Lower leg skin (tissue), 4 donors: ENCODE data around the gene CHD5. TPM values are rescaled to one million over a fixed set of nuclear protein-coding genes. Genes with fewer than 3 reads are reported as not detected.

Experiments used
- DNase-seq, 2 donors: peaks; one replicate each; pipeline ENCODE4 v3.0.0-alpha.2; 2019; ENCODE audit warnings: low spot score in 2 of 2
- H3K4me3 ChIP-seq: fragments of 200-600 bp; sonication (generic); 2 replicates; pipeline ENCODE4 v1.5.1; 2017; ENCODE audit warnings: mild to moderate bottlenecking, low read depth; ENCODE audit not compliant: poor library complexity, severe bottlenecking
- POLR2A ChIP-seq, 2 donors: fragments of 450-650 bp; IDR thresholded peaks; one replicate each; pipeline ENCODE4 v1.6.1; 2016 to 2017; ENCODE audit warnings: antibody characterized with exemption in 2 of 2, mild to moderate bottlenecking in 1 of 2, moderate library complexity in 1 of 2
- WGBS, 2 donors: methylation state at CpG; one replicate each; pipeline ENCODE4 v1.1.5; 2018; 5-methylcytosine and 5-hydroxymethylcytosine counted together
- intact Hi-C: fragments of 100-400 bp; cut with DNase I; formaldehyde crosslinking; loops from one replicate; pipeline ENCODE4 v1.15.0; 2023; ENCODE audit warnings: low total_unique reads
- total RNA-seq, 4 donors: library from RNA; depleted of rRNA; stranded (reverse); fragments of >200 nt; gene quantifications; one replicate each; pipeline ENCODE4 v1.1.0, GENCODE V29; 2016
- TF ChIP-seq, protein P1 (sequence below), 3 donors: fragments of 450-650 bp; IDR thresholded peaks; one replicate each; pipeline ENCODE4 v1.5.1; 2016; ENCODE audit warnings: antibody characterized with exemption in 3 of 3, mild to moderate bottlenecking in 3 of 3, moderate library complexity in 2 of 3

Gene CHD5
- total RNA-seq, 4 donors from 2014 or later = 0.04 to 0.27 (median 0.13) TPM; not detected in 1

DNA sequence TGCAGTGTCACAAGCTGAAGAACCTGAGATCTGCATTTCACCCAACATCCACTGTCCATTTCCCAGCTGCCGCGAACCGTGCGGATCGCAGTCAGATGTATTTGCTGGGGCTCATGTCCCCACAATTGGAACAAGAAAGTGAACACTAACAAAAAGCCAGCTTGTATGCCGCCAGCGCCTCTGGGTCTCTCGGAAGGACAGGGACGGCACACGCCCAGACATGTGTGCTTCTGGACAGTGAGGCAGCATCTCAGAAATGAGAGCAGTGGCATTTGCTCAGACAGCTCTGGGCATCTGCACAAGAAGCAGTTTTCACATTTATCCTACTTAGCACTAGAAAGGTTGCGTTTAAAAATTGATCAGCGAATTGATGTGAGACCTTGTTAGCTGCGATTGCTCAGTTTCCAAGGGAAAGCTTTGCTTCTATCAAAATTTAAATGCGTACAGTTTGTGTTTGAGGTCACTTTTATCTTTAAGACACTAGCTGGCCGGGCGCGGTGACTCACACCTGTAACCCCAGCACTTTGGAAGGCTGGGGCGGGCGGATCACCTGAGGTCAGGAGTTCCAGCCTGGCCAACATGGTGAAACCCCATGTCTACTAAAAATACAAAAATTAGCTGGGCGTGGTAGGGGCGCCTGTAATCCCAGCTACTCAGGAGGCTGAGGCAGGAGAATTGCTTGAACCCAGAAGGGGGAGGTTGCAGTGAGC lies 105.8 kb downstream of the CHD5 start:
- intact Hi-C loops = no loop called here
- TF ChIP-seq POLR2A (IDR thresholded peaks at IDR 0.05) = no peak
- TF ChIP-seq, protein P1, sequence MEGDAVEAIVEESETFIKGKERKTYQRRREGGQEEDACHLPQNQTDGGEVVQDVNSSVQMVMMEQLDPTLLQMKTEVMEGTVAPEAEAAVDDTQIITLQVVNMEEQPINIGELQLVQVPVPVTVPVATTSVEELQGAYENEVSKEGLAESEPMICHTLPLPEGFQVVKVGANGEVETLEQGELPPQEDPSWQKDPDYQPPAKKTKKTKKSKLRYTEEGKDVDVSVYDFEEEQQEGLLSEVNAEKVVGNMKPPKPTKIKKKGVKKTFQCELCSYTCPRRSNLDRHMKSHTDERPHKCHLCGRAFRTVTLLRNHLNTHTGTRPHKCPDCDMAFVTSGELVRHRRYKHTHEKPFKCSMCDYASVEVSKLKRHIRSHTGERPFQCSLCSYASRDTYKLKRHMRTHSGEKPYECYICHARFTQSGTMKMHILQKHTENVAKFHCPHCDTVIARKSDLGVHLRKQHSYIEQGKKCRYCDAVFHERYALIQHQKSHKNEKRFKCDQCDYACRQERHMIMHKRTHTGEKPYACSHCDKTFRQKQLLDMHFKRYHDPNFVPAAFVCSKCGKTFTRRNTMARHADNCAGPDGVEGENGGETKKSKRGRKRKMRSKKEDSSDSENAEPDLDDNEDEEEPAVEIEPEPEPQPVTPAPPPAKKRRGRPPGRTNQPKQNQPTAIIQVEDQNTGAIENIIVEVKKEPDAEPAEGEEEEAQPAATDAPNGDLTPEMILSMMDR (IDR thresholded peaks at IDR 0.05) = no peak
- H3K4me3 ChIP-seq = no peak overlapping the region
- WGBS, 2 donors = 87 to 94% methylated on average over 21 of the region's 21 CpGs
- DNase-seq = no peak

DNA sequence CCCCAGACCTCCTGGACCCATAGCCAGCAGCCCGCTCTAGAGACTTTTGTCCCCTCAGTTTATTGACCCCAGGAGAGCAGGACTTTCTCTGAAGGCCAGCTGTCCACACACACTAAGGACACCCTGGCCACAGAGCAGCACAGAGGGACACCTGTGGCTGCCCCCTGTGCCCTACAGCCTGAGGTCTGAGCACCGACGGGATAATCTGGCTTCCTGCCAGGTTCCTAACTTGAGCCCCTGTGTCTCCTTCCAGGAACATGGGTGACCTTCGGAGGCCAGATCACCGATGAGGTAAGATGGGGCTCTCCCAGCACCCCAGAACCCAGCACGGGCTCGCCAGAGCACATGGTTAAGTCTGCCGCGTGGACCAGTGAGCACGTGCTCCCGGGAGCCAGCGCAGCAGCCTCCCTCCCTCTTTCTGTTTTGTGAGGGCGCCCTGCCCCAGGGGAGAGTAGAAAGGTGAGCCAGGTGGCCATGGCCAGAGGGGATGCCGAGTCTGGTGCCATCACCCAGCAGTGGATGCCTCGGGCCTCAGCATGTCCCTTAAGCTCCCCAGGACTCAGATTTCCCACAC lies 106.6 kb downstream of the CHD5 start:
- TF ChIP-seq, protein P1 (IDR thresholded peaks at IDR 0.05) = no peak
- no peak for TF ChIP-seq POLR2A (IDR thresholded peaks at IDR 0.05)
- no peak for DNase-seq
- intact Hi-C loops = no loop called here
- no peak overlapping the region for H3K4me3 ChIP-seq
- 84 to 92% methylated on average over 15 of the region's 15 CpGs for WGBS, 2 donors

DNA sequence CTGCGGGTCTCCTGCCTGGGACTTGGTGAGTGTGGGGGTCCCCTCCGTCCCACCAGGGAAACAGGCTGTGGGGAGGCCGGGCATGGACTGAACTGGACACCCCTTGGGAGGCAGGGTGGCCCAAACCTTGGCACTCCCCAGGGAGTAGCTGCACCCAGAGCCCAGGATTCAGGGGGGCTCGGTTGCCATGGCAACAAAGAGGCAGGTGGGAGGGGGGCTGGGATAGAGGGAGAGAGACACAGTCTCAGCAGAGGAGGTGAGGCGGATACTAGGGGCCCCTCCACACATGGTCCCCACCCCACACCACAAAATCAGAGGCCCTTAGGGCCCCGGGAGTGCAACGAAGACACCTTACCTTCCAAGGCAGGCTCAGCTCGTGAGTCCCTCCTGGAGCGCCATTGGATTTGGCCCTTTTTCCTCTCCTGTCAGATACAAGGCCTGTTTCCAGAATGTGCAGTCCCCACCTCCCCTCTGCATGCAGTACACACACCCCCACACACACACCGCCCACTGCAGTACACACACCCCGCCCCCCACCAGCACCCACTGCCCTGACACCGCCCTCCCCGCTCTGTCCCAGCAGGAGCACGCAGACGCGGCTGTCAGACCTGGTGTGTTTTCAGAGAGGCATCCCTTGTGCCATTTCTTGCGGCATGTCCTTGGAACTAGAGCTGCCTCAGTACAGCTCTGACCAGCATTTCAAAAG lies 107.2 kb downstream of the CHD5 start:
- intact Hi-C loops = no loop called here
- no peak for TF ChIP-seq POLR2A (IDR thresholded peaks at IDR 0.05)
- DNase-seq = no peak
- WGBS, 2 donors = 81% methylated on average over 16 to 17 of the region's 17 CpGs
- H3K4me3 ChIP-seq = no peak overlapping the region

DNA sequence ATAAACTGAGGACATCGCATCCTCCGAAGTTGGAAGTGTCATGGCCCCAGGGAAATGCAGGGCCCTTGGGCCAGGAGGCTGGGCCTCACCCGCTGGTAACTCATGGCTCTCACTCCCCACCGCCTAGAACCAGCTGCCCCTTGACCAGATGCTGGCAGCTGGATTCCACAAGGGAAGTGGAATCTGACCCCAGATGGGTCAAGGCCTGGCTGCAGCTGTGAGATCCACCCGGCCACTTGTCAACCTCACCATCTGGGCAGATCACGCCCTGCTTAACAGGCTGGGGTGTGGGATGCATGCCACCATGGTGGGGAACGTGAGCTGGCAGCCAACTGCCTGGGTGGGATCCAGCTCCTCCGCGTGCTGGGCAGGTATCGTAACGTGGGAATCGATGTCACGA lies 108.9 kb downstream of the CHD5 start:
- TF ChIP-seq, protein P1 (IDR thresholded peaks at IDR 0.05) = no peak
- TF ChIP-seq POLR2A (IDR thresholded peaks at IDR 0.05) = no peak
- intact Hi-C loops = no loop called here

DNA sequence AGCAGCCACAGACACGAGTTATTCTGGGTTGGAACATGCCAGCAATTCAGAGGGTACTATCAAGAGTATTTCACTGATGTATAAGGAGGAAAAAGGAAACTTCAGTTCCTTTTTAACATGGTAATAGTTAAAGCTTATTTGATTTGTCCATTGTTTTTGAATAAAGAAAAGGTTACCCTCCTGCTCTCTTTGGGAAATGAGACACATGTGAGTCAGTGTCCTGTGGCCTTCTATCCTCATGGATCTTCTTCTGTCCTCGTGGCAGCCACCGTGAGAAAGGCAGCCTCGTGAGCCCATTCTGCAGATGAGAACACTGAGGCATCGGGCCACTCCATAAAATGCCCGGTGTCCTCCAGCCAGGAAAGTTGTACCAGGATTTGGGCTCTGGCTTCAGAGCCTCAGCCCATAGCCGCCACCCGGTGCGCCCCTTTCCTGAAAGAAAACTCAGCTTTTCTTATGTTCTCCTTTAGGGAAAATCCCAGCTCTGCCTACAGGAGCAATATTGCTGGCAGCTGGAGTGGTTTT lies 109.6 kb downstream of the CHD5 start:
- TF ChIP-seq, protein P1 (IDR thresholded peaks at IDR 0.05) = no peak
- intact Hi-C loops = no loop called here
- 85 to 88% methylated on average over 9 of the region's 9 CpGs for whole genome bisulfite sequencing, 2 donors
- DNase-seq = no peak
- no peak overlapping the region for H3K4me3 ChIP-seq

More for the DNA sequence above, 108.9 kb downstream of the CHD5 start:
- no peak for DNase-seq
- WGBS, 2 donors = 88% methylated on average over 4 to 13 of the region's 13 CpGs
- no peak overlapping the region for H3K4me3 ChIP-seq

DNA sequence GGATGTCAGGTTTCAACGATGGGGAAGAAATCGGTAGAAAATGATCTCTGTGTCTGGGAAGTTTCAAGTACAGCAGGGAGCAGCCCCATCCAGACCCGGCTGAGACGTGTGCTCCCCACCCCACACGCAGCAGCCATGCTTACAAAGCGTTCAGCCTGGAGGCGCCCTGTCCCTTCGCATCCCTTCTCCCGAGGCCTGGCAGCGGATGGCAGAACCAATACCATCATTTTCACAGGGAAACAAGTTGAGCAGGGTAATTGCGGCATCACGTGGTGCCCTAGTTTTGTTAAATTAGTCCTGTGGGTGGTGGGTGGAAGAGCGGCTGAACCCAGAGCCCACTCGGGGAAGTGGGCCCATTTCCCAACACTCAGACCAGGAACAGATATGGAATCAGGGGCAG lies 110.5 kb downstream of the CHD5 start:
- no peak overlapping the region for H3K4me3 ChIP-seq
- WGBS, 2 donors = 76 to 78% methylated on average over 14 of the region's 14 CpGs
- intact Hi-C loops = no loop called here
- TF ChIP-seq POLR2A (IDR thresholded peaks at IDR 0.05) = no peak
- TF ChIP-seq, protein P1 (IDR thresholded peaks at IDR 0.05) = no peak
- no peak for DNase-seq
